Hepatocyte (in vitro differentiated cells): ENCODE results near the gene TNFSF8.

Source experiments
- EZH2 ChIP-seq: fragments of 200-600 bp; sonication (generic); IDR thresholded peaks from 2 replicates; pipeline ENCODE4 v1.6.1; 2016; ENCODE audit warnings: antibody characterized with exemption, mild to moderate bottlenecking, borderline replicate concordance
- EZH2phosphoT487 ChIP-seq: fragments of 200-600 bp; sonication (generic); IDR thresholded peaks from one replicate; pipeline ENCODE4 v1.6.1; 2018; ENCODE audit warnings: antibody characterized with exemption, mild to moderate bottlenecking, low read depth, moderate library complexity; ENCODE audit not compliant: unreplicated experiment, severe bottlenecking
- TF ChIP-seq, protein P1 (sequence below): fragments of 200-600 bp; sonication (generic); IDR thresholded peaks from 2 replicates; pipeline ENCODE4 v1.5.1; 2016; ENCODE audit warnings: antibody characterized with exemption, mild to moderate bottlenecking; ENCODE audit not compliant: poor library complexity

DNA sequence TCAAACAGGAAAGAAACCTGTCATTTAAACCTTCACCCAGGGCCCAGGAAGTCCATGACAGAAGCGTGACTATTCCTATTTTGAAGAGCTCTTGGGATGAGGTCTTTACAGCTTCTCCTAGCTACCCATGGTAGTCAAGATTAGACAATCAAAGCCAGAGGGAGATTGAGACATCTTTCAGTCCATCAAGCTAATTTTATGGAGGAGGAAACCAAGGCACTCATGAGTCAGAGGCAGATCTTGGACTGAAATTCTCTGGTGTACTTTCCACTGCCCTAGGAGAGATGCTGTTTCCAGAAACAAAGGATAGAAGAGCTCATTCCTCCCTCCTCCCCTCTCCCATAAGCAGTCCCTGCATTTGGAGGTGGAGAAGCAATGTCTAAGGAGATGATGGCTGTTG is 9.2 kb downstream of the TNFSF8 start:
- TF ChIP-seq, protein P1, sequence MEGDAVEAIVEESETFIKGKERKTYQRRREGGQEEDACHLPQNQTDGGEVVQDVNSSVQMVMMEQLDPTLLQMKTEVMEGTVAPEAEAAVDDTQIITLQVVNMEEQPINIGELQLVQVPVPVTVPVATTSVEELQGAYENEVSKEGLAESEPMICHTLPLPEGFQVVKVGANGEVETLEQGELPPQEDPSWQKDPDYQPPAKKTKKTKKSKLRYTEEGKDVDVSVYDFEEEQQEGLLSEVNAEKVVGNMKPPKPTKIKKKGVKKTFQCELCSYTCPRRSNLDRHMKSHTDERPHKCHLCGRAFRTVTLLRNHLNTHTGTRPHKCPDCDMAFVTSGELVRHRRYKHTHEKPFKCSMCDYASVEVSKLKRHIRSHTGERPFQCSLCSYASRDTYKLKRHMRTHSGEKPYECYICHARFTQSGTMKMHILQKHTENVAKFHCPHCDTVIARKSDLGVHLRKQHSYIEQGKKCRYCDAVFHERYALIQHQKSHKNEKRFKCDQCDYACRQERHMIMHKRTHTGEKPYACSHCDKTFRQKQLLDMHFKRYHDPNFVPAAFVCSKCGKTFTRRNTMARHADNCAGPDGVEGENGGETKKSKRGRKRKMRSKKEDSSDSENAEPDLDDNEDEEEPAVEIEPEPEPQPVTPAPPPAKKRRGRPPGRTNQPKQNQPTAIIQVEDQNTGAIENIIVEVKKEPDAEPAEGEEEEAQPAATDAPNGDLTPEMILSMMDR: no peak
- no peak for TF ChIP-seq EZH2
- no peak for TF ChIP-seq EZH2phosphoT487
